Brain microvascular endothelial cell (primary cell): ENCODE measurements around the gene NLRC3.
A peak's percentile ranks its signal among the peaks of the same experiment; 100 is the strongest.
"Not testable (repeated sequence)": the region's sequence is repeated elsewhere in the genome, so short reads cannot be mapped to it uniquely, and the experiment has no call there.

Source experiments
- DNase-seq: peaks from one replicate; pipeline ENCODE4 v3.0.0-alpha.2; 2020
- H3K27ac ChIP-seq: fragments of 250-450 bp; sonication (Bioruptor Pico); 2 replicates; pipeline ENCODE4 v1.5.1; 2020; ENCODE audit warnings: mild to moderate bottlenecking, moderate library complexity
- H3K27me3 ChIP-seq: fragments of 250-450 bp; sonication (Bioruptor Pico); replicated peaks from 2 replicates; pipeline ENCODE4 v1.5.1; 2020; ENCODE audit warnings: mild to moderate bottlenecking
- H3K36me3 ChIP-seq: fragments of 250-450 bp; sonication (Bioruptor Pico); replicated peaks from 2 replicates; pipeline ENCODE4 v1.5.1; 2020; ENCODE audit warnings: mild to moderate bottlenecking
- H3K4me3 ChIP-seq: 2 replicates; pipeline ENCODE4 v1.5.1; 2011; ENCODE audit warnings: low read depth, mild to moderate bottlenecking, control low read depth, low read length, moderate library complexity
- in situ Hi-C: cut with HindIII; loops from 2 replicates; pipeline ENCODE4 v1.10.0; 2017; ENCODE audit warnings: low sequenced_read_pairs, low pct_ligation_motif_present
- TF ChIP-seq, protein P1 (sequence below): IDR thresholded peaks from 2 replicates; pipeline ENCODE4 v1.5.1; 2011; ENCODE audit warnings: low read depth, mild to moderate bottlenecking, moderate library complexity, low read length, control low read depth, inconsistent platforms; ENCODE audit errors: missing control alignments

NLRC3 gene

DNA sequence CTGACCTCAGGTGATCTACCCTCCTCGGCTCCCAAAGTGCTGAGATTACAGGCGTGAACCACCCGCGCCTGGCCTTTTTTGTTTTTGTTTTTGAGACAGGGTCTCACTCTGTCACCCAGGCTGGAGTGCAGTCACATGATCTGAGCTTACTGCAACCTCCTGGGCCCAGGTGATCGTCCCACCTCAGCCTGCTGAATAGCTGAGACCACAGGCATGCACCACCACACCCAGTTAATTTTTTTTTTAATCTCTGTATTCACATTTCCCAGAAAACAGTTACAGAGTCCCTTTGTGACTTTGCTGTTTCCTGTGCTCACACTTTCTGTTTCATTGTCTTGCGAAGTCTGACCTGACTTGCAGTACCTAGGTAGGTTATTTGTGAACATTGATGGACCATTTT, 73.7 kb downstream of the NLRC3 start:
- Histone ChIP-seq H3K27ac (no peak overlapping the region), H3K4me3 (no peak overlapping the region), H3K27me3 (no peaks in the 10 kb centered on the region), H3K36me3 (peaks cover 2% of the 10 kb centered on the region)
- in situ Hi-C loops, result no loop called here
- DNase-seq, result no peak
- TF ChIP-seq, protein P1, sequence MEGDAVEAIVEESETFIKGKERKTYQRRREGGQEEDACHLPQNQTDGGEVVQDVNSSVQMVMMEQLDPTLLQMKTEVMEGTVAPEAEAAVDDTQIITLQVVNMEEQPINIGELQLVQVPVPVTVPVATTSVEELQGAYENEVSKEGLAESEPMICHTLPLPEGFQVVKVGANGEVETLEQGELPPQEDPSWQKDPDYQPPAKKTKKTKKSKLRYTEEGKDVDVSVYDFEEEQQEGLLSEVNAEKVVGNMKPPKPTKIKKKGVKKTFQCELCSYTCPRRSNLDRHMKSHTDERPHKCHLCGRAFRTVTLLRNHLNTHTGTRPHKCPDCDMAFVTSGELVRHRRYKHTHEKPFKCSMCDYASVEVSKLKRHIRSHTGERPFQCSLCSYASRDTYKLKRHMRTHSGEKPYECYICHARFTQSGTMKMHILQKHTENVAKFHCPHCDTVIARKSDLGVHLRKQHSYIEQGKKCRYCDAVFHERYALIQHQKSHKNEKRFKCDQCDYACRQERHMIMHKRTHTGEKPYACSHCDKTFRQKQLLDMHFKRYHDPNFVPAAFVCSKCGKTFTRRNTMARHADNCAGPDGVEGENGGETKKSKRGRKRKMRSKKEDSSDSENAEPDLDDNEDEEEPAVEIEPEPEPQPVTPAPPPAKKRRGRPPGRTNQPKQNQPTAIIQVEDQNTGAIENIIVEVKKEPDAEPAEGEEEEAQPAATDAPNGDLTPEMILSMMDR, result no peak

DNA sequence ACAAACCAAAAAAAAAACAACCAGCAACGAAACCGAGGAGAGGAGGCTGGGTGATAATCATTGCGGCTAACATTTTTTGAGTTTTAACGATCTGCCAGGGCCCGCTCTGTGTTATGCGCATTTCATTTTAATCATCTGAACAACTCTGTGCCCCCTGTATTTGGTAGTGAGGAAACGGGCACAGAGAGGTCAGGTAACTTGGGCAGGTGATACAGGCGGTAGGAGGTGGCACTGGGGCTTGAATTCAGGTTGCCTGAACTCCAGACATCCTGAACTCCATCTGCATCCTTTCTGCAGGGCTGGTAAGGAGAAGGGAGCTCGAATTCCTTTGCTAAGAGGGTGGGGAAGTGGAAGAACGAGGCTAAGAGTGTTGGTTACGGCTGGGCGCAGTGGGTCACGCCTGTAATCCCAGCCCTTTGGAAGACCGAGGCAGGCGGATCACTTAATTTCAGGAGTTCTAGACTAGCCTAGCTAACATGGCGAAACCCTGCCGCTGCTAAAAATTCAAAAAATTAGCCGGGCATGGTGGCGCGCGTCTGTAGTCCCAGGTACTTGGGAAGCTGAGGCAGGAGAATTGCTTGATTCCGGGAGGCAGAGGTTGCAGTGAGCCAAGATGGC, 75.3 kb downstream of the NLRC3 start:
- in situ Hi-C loops, result no loop called here
- DNase-seq, result no peak
- TF ChIP-seq, protein P1, result no peak
- no peaks in the 10 kb centered on the region for H3K36me3 ChIP-seq
- no peak overlapping the region for H3K27ac ChIP-seq
- peak overlapping the region; percentile 83 for H3K4me3 ChIP-seq
- no peaks in the 10 kb centered on the region for H3K27me3 ChIP-seq

DNA sequence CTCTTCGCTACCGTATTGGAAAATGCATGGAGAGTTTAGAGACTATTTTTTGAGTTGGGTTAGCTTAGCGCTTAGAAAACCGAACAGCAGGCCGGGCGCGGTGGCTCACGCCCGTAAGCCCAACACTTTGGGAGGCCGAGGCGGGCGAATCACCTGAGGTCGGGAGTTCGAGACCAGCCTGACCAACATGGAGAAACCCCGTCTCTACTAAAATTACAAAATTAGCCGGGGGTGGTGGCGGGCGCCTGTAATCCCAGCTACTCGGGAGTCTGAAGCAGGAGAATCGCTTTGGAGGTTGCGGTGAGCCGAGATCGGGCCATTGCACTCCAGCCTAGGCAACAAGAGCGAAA, 75.8 kb downstream of the NLRC3 start:
- H3K36me3 ChIP-seq, in situ Hi-C loops, DNase-seq, H3K27me3 ChIP-seq: not testable (repeated sequence)
- Histone ChIP-seq H3K4me3 (peak overlapping the region; percentile 83), H3K27ac (peak overlapping the region; percentile 54)

DNA sequence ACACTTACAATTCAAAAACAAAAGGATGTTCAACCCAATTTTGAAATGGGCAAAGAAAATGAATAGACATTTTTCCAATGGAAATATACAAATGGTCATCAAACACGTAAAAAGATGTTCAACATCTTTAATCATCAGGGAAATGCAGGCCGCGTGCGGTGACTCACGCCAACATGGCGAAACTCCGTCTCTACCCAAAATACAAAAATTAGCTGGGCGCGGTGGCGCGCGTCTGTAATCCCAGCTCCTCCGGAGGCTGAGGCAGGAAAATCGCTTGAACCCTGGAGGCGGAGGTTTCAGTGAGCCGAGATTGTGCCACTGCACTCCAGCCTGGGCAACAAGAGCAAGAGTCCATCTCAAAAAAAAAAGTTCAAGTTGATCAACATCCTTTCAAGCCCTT, 78.2 kb downstream of the NLRC3 start:
- TF ChIP-seq, protein P1, result no peak
- Histone ChIP-seq H3K36me3 (no peaks in the 10 kb centered on the region), H3K27me3 (no peaks in the 10 kb centered on the region), H3K4me3 (no peak overlapping the region), H3K27ac (no peak overlapping the region)
- DNase-seq, result no peak
- in situ Hi-C loops, result no loop called here

DNA sequence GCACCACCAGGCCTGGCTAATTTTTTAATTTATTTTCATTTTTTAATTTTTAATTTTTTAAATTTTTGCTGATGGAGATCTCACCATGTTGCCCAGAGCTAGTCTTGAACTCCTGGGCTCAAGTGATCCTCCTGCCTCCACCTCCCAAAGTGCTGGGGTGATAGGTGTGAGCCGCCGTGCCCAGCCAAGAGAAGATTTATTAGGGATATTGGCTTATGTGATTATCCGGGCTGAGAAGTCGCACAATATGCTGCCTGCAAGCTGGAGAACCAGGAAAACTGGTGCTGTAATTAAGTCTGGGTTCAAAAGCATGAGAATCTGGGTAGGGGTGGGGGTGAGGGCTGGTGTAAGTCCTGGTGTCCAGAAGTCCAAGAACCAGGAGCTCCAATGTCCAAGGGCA, 79.4 kb downstream of the NLRC3 start:
- in situ Hi-C loops, result no loop called here
- TF ChIP-seq, protein P1, result no peak
- Histone ChIP-seq H3K27me3 (no peaks in the 10 kb centered on the region), H3K36me3 (no peaks in the 10 kb centered on the region), H3K4me3 (no peak overlapping the region), H3K27ac (no peak overlapping the region)
- DNase-seq, result no peak

DNA sequence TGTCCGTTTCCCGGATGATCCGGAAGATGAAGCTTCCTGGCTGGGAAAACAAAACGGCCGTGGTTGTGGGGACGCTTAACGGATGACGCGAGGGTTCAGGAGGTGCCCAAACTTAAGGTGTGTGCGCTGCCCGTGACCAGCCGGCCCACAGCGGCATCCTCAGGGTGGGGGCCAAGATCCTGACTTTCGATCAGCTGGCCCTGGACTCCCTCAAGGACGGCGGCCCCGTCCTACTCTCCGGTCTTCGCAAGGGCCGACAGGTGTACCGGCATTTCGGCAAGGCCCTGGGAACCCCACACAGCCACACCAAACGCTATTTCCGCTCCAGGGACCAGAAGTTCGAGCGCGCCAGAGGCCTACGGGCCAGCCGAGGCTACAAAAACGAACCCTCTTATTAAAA, 80.8 kb downstream of the NLRC3 start:
- no peak for DNase-seq
- no peak overlapping the region for H3K27ac ChIP-seq
- H3K4me3 ChIP-seq, result no peak overlapping the region
- H3K36me3 ChIP-seq, result no peaks in the 10 kb centered on the region
- TF ChIP-seq, protein P1, result no peak
- no peaks in the 10 kb centered on the region for H3K27me3 ChIP-seq
- in situ Hi-C loops, result no loop called here
